Measurements from ENCODE around the gene TKFC. TPM values are rescaled to one million over a fixed set of nuclear protein-coding genes. Genes with fewer than 3 reads are reported as not detected.
"Not testable (repeated sequence)": the region's sequence is repeated elsewhere in the genome, so short reads cannot be mapped to it uniquely, and the experiment has no call there.

The TKFC gene
- total RNA-seq, 4 donors from 2014 or later, result 32.9 to 103 (median 40.4) TPM

GRCh38 chr11:61375761-61376108 lies 42.7 kb downstream of the TKFC start:
- H3K4me1 ChIP-seq, result peaks cover 0 to 12% (median 0%) of the 10 kb centered on the region in 4 donors
- no peak for DNase-seq
- no peaks in the 10 kb centered on the region for H3K9me3 ChIP-seq
- no peak for TF ChIP-seq CTCF (IDR thresholded peaks at IDR 0.05)
- no peak for TF ChIP-seq EP300 (IDR thresholded peaks at IDR 0.05; ENCODE audit: low read depth)
- TF ChIP-seq POLR2A (IDR thresholded peaks at IDR 0.05), result no peak
- no peaks in the 10 kb centered on the region for H3K27me3 ChIP-seq
- 84% methylated on average over 6 of the region's 6 CpGs; no CpG with 5 or more reads in 1 of the 2 donors for WGBS, 2 donors (ENCODE audit: low coverage in 1 of 2)
- intact Hi-C loops (cut with DNase I; ENCODE audit: low total_unique reads), result no loop called here
- no peaks in the 10 kb centered on the region for H3K36me3 ChIP-seq
- in situ Hi-C loops (cut with MboI; ENCODE audit: low pct_ligation_motif_present in 1 of 4, low pct_unique_long_range_greater_than_20kb in 1 of 4, low sequenced_read_pairs in 3 of 4), result loop anchor here in 1 of 4 donors (25.0 kb wide), 1 partner anchor 113 kb away; no protein-coding TSS in a partner anchor
- H3K27ac ChIP-seq, result no peak overlapping the region
- no peak overlapping the region for H3K4me3 ChIP-seq

- Histone ChIP-seq H3K9me3 (no peaks in the 10 kb centered on the region), H3K36me3 (no peaks in the 10 kb centered on the region), H3K27me3 (no peaks in the 10 kb centered on the region), H3K27ac (no peak overlapping the region), H3K4me3 (no peak overlapping the region), H3K4me1 (peaks cover 0 to 25% (median 3%) of the 10 kb centered on the region in 4 donors)
- 84 to 92% methylated on average over 5 to 6 of the region's 6 CpGs for WGBS, 2 donors (ENCODE audit: low coverage in 1 of 2)
- in situ Hi-C loops (cut with MboI; ENCODE audit: low pct_ligation_motif_present in 1 of 4, low pct_unique_long_range_greater_than_20kb in 1 of 4, low sequenced_read_pairs in 3 of 4), result loop anchor here in 1 of 4 donors (25.0 kb wide), 1 partner anchor 115 kb away; no protein-coding TSS in a partner anchor
- DNase-seq, result no peak
- intact Hi-C loops (cut with DNase I; ENCODE audit: low total_unique reads), result no loop called here
- no peak for TF ChIP-seq CTCF (IDR thresholded peaks at IDR 0.05)
Observed at GRCh38 chr11:61377461-61378160, 44.6 kb downstream of the TKFC start.

GRCh38 chr11:61378713-61379313 lies 45.8 kb downstream of the TKFC start:
- H3K27me3 ChIP-seq, result no peaks in the 10 kb centered on the region
- H3K4me1 ChIP-seq, result peaks cover 0 to 25% (median 5%) of the 10 kb centered on the region in 4 donors
- in situ Hi-C loops (cut with MboI; ENCODE audit: low pct_ligation_motif_present in 1 of 4, low pct_unique_long_range_greater_than_20kb in 1 of 4, low sequenced_read_pairs in 3 of 4) (loop anchor here in 1 of 4 donors (25.0 kb wide), 1 partner anchor 117 kb away; no protein-coding TSS in a partner anchor), intact Hi-C loops (cut with DNase I; ENCODE audit: low total_unique reads) (no loop called here)
- H3K36me3 ChIP-seq, result no peaks in the 10 kb centered on the region
- no peak for DNase-seq
- peak overlapping the region; percentile 26 to 67 (median 54) for H3K27ac ChIP-seq
- H3K4me3 ChIP-seq, result no peak overlapping the region
- TF ChIP-seq POLR2AphosphoS5 (IDR thresholded peaks at IDR 0.05) (peak in 2 of 3 donors; percentile 23 to 57), CTCF (IDR thresholded peaks at IDR 0.05) (no peak)
- no peaks in the 10 kb centered on the region for H3K9me3 ChIP-seq
- 78% methylated on average over 5 of the region's 5 CpGs; no CpG with 5 or more reads in 1 of the 2 donors for WGBS, 2 donors (ENCODE audit: low coverage in 1 of 2)

GRCh38 chr11:61380884-61381283 lies 47.9 kb downstream of the TKFC start:
- no peak overlapping the region for H3K4me3 ChIP-seq
- no peaks in the 10 kb centered on the region for H3K27me3 ChIP-seq
- WGBS, 2 donors (ENCODE audit: low coverage in 1 of 2), result 56 to 65% methylated on average over 9 of the region's 9 CpGs
- peak overlapping the region in 3 of 4 donors; percentile 67 to 75 (median 71) for H3K27ac ChIP-seq
- H3K4me1 ChIP-seq, result peaks cover 0 to 31% (median 7%) of the 10 kb centered on the region in 4 donors
- DNase-seq, result no peak
- in situ Hi-C loops (cut with MboI; ENCODE audit: low pct_ligation_motif_present in 1 of 4, low pct_unique_long_range_greater_than_20kb in 1 of 4, low sequenced_read_pairs in 3 of 4), result loop anchor here in 3 of 4 donors (10.0 to 25.0 kb wide), 2 partner anchors 46 to 119 kb away; partner anchors contain the start of genes DDB1 (in 2 of the 3) and TKFC (in 2 of the 3)
- peak; percentile 21 for TF ChIP-seq EP300 (IDR thresholded peaks at IDR 0.05; ENCODE audit: low read depth)
- no peak for TF ChIP-seq POLR2A (IDR thresholded peaks at IDR 0.05)
- no peaks in the 10 kb centered on the region for H3K9me3 ChIP-seq
- H3K36me3 ChIP-seq, result no peaks in the 10 kb centered on the region
- intact Hi-C loops (cut with DNase I; ENCODE audit: low total_unique reads), result no loop called here

- H3K4me3 ChIP-seq, DNase-seq, H3K36me3 ChIP-seq, H3K27me3 ChIP-seq, H3K27ac ChIP-seq, H3K9me3 ChIP-seq: not testable (repeated sequence)
- intact Hi-C loops (cut with DNase I; ENCODE audit: low total_unique reads) (loop anchor here (2.0 kb wide), 1 partner anchor 47 kb away; no protein-coding TSS in a partner anchor), in situ Hi-C loops (cut with MboI; ENCODE audit: low pct_ligation_motif_present in 1 of 4, low pct_unique_long_range_greater_than_20kb in 1 of 4, low sequenced_read_pairs in 3 of 4) (loop anchor here in 3 of 4 donors (10.0 to 25.0 kb wide), 2 partner anchors 49 to 122 kb away; partner anchors contain the start of genes DDB1 (in 2 of the 3) and TKFC (in 2 of the 3))
- WGBS, 2 donors (ENCODE audit: low coverage in 1 of 2), result 80 to 95% methylated on average over 3 to 5 of the region's 5 CpGs
- H3K4me1 ChIP-seq, result peaks cover 0 to 30% (median 7%) of the 10 kb centered on the region in 4 donors
Observed at GRCh38 chr11:61383859-61384258, 50.8 kb downstream of the TKFC start.
